ENCODE measurements around the gene COL6A5. TPM values are rescaled to one million over a fixed set of nuclear protein-coding genes. Genes with fewer than 3 reads are reported as not detected.

Gene COL6A5
- total RNA-seq, 1 experiment from 2014 or later = not detected

GRCh38 chr3:130389743-130390478, 44.4 kb downstream of the COL6A5 start:
- POLR2A ChIA-PET (ENCODE audit: unreplicated experiment) = no interaction called here
- CTCF ChIA-PET = no interaction called here

GRCh38 chr3:130392266-130392665, 46.8 kb downstream of the COL6A5 start:
- H3K36me3 ChIP-seq (ENCODE audit: low read depth) = no peaks in the 10 kb centered on the region
- ChIA-PET POLR2A (ENCODE audit: unreplicated experiment) (no interaction called here), CTCF (no interaction called here)
- H3K27me3 ChIP-seq (ENCODE audit: insufficient read depth, low read depth) = no peaks in the 10 kb centered on the region
- no peaks in the 10 kb centered on the region for H4K20me1 ChIP-seq (ENCODE audit: insufficient read depth)
- H3K4me1 ChIP-seq (replicated peaks; ENCODE audit: insufficient read depth) = peaks cover 21% of the 10 kb centered on the region
- intact Hi-C loops (cut with micrococcal nuclease; ENCODE audit: unreplicated experiment) = no loop called here
- no peaks in the 10 kb centered on the region for H3K9me3 ChIP-seq (ENCODE audit: insufficient read depth, low read depth)
- H3K4me2 ChIP-seq = no peak overlapping the region
- no peaks in the 10 kb centered on the region for H3K79me2 ChIP-seq (ENCODE audit: low read depth)
- no peak overlapping the region for H3K27ac ChIP-seq
- H3K4me3 ChIP-seq = no peak overlapping the region
- DNase-seq = no peak
- peaks cover 11% of the 10 kb centered on the region; the same call in 1 of the 2 replicates for H3F3A ChIP-seq (ENCODE audit: insufficient read depth, low read depth)
- H2AFZ ChIP-seq = no peak overlapping the region
- TF ChIP-seq EZH2 (IDR thresholded peaks at IDR 0.05; ENCODE audit: low read depth) = no peak
- TF ChIP-seq, protein P1, sequence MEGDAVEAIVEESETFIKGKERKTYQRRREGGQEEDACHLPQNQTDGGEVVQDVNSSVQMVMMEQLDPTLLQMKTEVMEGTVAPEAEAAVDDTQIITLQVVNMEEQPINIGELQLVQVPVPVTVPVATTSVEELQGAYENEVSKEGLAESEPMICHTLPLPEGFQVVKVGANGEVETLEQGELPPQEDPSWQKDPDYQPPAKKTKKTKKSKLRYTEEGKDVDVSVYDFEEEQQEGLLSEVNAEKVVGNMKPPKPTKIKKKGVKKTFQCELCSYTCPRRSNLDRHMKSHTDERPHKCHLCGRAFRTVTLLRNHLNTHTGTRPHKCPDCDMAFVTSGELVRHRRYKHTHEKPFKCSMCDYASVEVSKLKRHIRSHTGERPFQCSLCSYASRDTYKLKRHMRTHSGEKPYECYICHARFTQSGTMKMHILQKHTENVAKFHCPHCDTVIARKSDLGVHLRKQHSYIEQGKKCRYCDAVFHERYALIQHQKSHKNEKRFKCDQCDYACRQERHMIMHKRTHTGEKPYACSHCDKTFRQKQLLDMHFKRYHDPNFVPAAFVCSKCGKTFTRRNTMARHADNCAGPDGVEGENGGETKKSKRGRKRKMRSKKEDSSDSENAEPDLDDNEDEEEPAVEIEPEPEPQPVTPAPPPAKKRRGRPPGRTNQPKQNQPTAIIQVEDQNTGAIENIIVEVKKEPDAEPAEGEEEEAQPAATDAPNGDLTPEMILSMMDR (conservative IDR thresholded peaks at IDR 0.05) = no peak
- BruUV-seq (replicated peaks) = no TSS peak
- H3K9me2 ChIP-seq (ENCODE audit: insufficient read depth) = no peaks in the 10 kb centered on the region

More at GRCh38 chr3:130389743-130390478, 44.4 kb downstream of the COL6A5 start:
- Histone ChIP-seq H3K27me3 (ENCODE audit: insufficient read depth, low read depth) (no peaks in the 10 kb centered on the region), H3K9me2 (ENCODE audit: insufficient read depth) (no peaks in the 10 kb centered on the region), H3K79me2 (ENCODE audit: low read depth) (no peaks in the 10 kb centered on the region), H4K20me1 (ENCODE audit: insufficient read depth) (no peaks in the 10 kb centered on the region), H3F3A (ENCODE audit: insufficient read depth, low read depth) (no peaks in the 10 kb centered on the region), H2AFZ (no peak overlapping the region), H3K36me3 (ENCODE audit: low read depth) (no peaks in the 10 kb centered on the region), H3K9me3 (ENCODE audit: insufficient read depth, low read depth) (peaks cover 4% of the 10 kb centered on the region; the same call in 1 of the 2 replicates), H3K27ac (no peak overlapping the region), H3K4me1 (replicated peaks; ENCODE audit: insufficient read depth) (peaks cover 12% of the 10 kb centered on the region; the same call in 1 of the 2 replicates), H3K4me2 (no peak overlapping the region), H3K4me3 (no peak overlapping the region)
- TF ChIP-seq EZH2 (IDR thresholded peaks at IDR 0.05; ENCODE audit: low read depth) = no peak
- TF ChIP-seq, protein P1 (conservative IDR thresholded peaks at IDR 0.05) = no peak
- intact Hi-C loops (cut with micrococcal nuclease; ENCODE audit: unreplicated experiment) = no loop called here
- no TSS peak for BruUV-seq (replicated peaks)
- no peak for DNase-seq

- no peak for DNase-seq
- peaks cover 19% of the 10 kb centered on the region for H3K4me1 ChIP-seq (replicated peaks; ENCODE audit: insufficient read depth)
- no peak overlapping the region for H2AFZ ChIP-seq
- CTCF ChIA-PET = no interaction called here
- no peak for TF ChIP-seq EZH2 (IDR thresholded peaks at IDR 0.05; ENCODE audit: low read depth)
- TF ChIP-seq, protein P1 (conservative IDR thresholded peaks at IDR 0.05) = no peak
- H3K9me3 ChIP-seq (ENCODE audit: insufficient read depth, low read depth) = no peaks in the 10 kb centered on the region
- POLR2A ChIA-PET (ENCODE audit: unreplicated experiment) = no interaction called here
- H3K4me2 ChIP-seq = no peak overlapping the region
- no peaks in the 10 kb centered on the region for H3K79me2 ChIP-seq (ENCODE audit: low read depth)
- H3K27ac ChIP-seq = no peak overlapping the region
- H3K4me3 ChIP-seq = no peak overlapping the region
- H3K9me2 ChIP-seq (ENCODE audit: insufficient read depth) = no peaks in the 10 kb centered on the region
- BruUV-seq (replicated peaks) = no TSS peak
- no peaks in the 10 kb centered on the region for H3K27me3 ChIP-seq (ENCODE audit: insufficient read depth, low read depth)
- peaks cover 11% of the 10 kb centered on the region; the same call in 1 of the 2 replicates for H3F3A ChIP-seq (ENCODE audit: insufficient read depth, low read depth)
- H3K36me3 ChIP-seq (ENCODE audit: low read depth) = no peaks in the 10 kb centered on the region
- H4K20me1 ChIP-seq (ENCODE audit: insufficient read depth) = no peaks in the 10 kb centered on the region
- intact Hi-C loops (cut with micrococcal nuclease; ENCODE audit: unreplicated experiment) = no loop called here
Measured at GRCh38 chr3:130393594-130393993, 48.1 kb downstream of the COL6A5 start.

All from PC-9 (cell line).